Large intestine (tissue), 3 donors: ENCODE data around the gene FCHSD2. TPM values are rescaled to one million over a fixed set of nuclear protein-coding genes. Genes with fewer than 3 reads are reported as not detected.
A peak's percentile ranks its signal among the peaks of the same experiment; 100 is the strongest.

Experiments
- DNase-seq, 2 donors: peaks; one replicate each; pipeline versions ENCODE4 v3.0.0 to v3.0.0-alpha.2; 2013
- H3K27ac ChIP-seq: one replicate; pipeline ENCODE4 v1.5.1; 2013; ENCODE audit warnings: low read length
- H3K27me3 ChIP-seq: 2 replicates; pipeline ENCODE4 v1.6.1; 2013; ENCODE audit warnings: low read length; ENCODE audit not compliant: control insufficient read depth, insufficient read depth
- H3K36me3 ChIP-seq: 2 replicates; pipeline ENCODE4 v1.6.1; 2013; ENCODE audit warnings: low read length; ENCODE audit not compliant: control insufficient read depth, insufficient read depth
- H3K4me1 ChIP-seq: one replicate; pipeline ENCODE4 v1.6.1; 2013; ENCODE audit warnings: low read length; ENCODE audit not compliant: control insufficient read depth, insufficient read depth
- H3K4me3 ChIP-seq: one replicate; pipeline ENCODE4 v1.5.1; 2013; ENCODE audit warnings: low read length
- H3K9me3 ChIP-seq: one replicate; pipeline ENCODE4 v1.6.1; 2013; ENCODE audit warnings: mild to moderate bottlenecking, low read depth, low read length, moderate library complexity; ENCODE audit not compliant: control insufficient read depth
- WGBS: methylation state at CpG from one replicate; pipeline ENCODE4 v1.1.5; 2013; ENCODE audit warnings: low lambda C conversion rate; ENCODE audit not compliant: insufficient coverage; 5-methylcytosine and 5-hydroxymethylcytosine counted together
- polyA plus RNA-seq: library from polyadenylated mRNA; unstranded; fragments of 120-200 nt; gene quantifications from one replicate; pipeline ENCODE4 v1.2.1, GENCODE V29; 2013

FCHSD2 gene
- polyA plus RNA-seq, 1 donor = 23.4 TPM

GRCh38 chr11:72932132-72932570 is 210.0 kb downstream of the FCHSD2 start:
- no peak for DNase-seq
- no peaks in the 10 kb centered on the region for H3K27me3 ChIP-seq
- no peaks in the 10 kb centered on the region for H3K36me3 ChIP-seq
- H3K27ac ChIP-seq = no peak overlapping the region
- no peak overlapping the region for H3K4me3 ChIP-seq
- 100% methylated on average over 1 of the region's 1 CpG for WGBS
- no peaks in the 10 kb centered on the region for H3K4me1 ChIP-seq
- no peaks in the 10 kb centered on the region for H3K9me3 ChIP-seq

GRCh38 chr11:72930008-72930407 is 212.1 kb downstream of the FCHSD2 start:
- Histone ChIP-seq H3K9me3 (no peaks in the 10 kb centered on the region), H3K27ac (no peak overlapping the region), H3K4me3 (no peak overlapping the region), H3K36me3 (no peaks in the 10 kb centered on the region), H3K4me1 (no peaks in the 10 kb centered on the region), H3K27me3 (no peaks in the 10 kb centered on the region)
- DNase-seq = no peak
- WGBS = no CpG with 5 or more reads among the region's 2 CpGs

- H3K36me3 ChIP-seq = no peaks in the 10 kb centered on the region
- WGBS = 80% methylated on average over 1 of the region's 1 CpG
- H3K27me3 ChIP-seq = no peaks in the 10 kb centered on the region
- no peak overlapping the region for H3K27ac ChIP-seq
- no peaks in the 10 kb centered on the region for H3K4me1 ChIP-seq
- no peak for DNase-seq
- no peaks in the 10 kb centered on the region for H3K9me3 ChIP-seq
- no peak overlapping the region for H3K4me3 ChIP-seq
These were observed 212.9 kb downstream of the FCHSD2 start for GRCh38 chr11:72929256-72929655.

- H3K4me1 ChIP-seq = no peaks in the 10 kb centered on the region
These were observed 214.7 kb downstream of the FCHSD2 start for GRCh38 chr11:72927380-72927779.

DNA sequence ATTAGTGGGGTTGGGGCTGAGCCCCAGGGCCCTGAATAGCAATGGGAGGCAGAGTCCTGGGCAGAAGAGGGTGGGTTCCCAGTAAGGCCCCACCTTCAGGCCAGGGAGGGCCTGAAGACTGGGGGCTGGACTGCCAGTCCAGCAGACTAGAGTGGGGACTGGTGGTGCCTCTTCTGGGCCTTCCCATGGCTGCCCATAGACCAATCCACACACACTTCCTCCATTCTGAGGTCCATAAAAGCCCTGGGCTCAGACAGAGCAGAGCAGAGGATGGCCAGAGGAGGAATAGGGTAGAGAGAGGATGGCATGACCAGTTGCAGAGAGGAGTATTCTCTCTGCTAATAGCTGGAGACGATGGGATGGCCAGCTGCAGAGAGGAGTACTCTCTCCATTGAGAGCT is 216.0 kb downstream of the FCHSD2 start:
- Histone ChIP-seq H3K36me3 (peaks cover 5% of the 10 kb centered on the region), H3K27me3 (no peaks in the 10 kb centered on the region), H3K4me3 (no peak overlapping the region), H3K4me1 (no peaks in the 10 kb centered on the region), H3K27ac (no peak overlapping the region), H3K9me3 (no peaks in the 10 kb centered on the region)
- WGBS = no CpG with 5 or more reads among the region's 1 CpG
- DNase-seq = no peak

More at GRCh38 chr11:72927380-72927779, 214.7 kb downstream of the FCHSD2 start:
- Histone ChIP-seq H3K4me3 (no peak overlapping the region), H3K36me3 (no peaks in the 10 kb centered on the region), H3K27ac (no peak overlapping the region), H3K9me3 (no peaks in the 10 kb centered on the region), H3K27me3 (no peaks in the 10 kb centered on the region)
- no peak for DNase-seq

DNA sequence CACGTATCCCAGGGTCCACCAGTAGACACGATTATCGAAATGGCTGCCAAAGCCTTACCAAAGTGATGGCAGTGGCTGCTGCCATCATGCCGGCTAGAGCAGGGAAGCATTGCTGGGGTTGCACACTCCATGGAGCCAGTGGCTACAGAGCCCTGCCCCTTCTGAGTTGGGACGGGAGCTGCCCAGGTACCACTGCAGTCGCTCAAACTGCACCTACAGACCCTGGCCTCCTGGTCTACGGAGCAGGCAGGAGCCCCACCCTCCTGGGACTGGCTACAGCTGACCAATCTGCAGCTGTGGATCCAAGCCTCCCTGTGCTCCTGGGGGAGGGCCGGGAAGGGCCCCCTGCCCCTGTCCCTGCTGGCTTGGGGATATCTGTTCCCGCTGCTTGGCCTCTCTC is 216.5 kb downstream of the FCHSD2 start:
- WGBS = no CpG with 5 or more reads among the region's 9 CpGs
- Histone ChIP-seq H3K27me3 (no peaks in the 10 kb centered on the region), H3K27ac (no peak overlapping the region), H3K36me3 (peaks cover 5% of the 10 kb centered on the region), H3K4me1 (no peaks in the 10 kb centered on the region), H3K9me3 (no peaks in the 10 kb centered on the region), H3K4me3 (no peak overlapping the region)
- DNase-seq = no peak

- no peak overlapping the region for H3K4me3 ChIP-seq
- H3K4me1 ChIP-seq = no peaks in the 10 kb centered on the region
- no peaks in the 10 kb centered on the region for H3K9me3 ChIP-seq
- 100% methylated on average over 1 of the region's 1 CpG for WGBS
- peak in 1 of 2 donors; percentile 13 for DNase-seq
- H3K27ac ChIP-seq = no peak overlapping the region
- H3K36me3 ChIP-seq = peaks cover 5% of the 10 kb centered on the region
- no peaks in the 10 kb centered on the region for H3K27me3 ChIP-seq
These were observed 217.4 kb downstream of the FCHSD2 start for GRCh38 chr11:72924568-72925190.

- Histone ChIP-seq H3K27ac (no peak overlapping the region), H3K9me3 (no peaks in the 10 kb centered on the region), H3K27me3 (no peaks in the 10 kb centered on the region), H3K4me1 (no peaks in the 10 kb centered on the region), H3K4me3 (no peak overlapping the region), H3K36me3 (peaks cover 5% of the 10 kb centered on the region)
- 97% methylated on average over 4 of the region's 5 CpGs for WGBS
- DNase-seq = no peak
These were observed 220.9 kb downstream of the FCHSD2 start for GRCh38 chr11:72921028-72921716.

DNA sequence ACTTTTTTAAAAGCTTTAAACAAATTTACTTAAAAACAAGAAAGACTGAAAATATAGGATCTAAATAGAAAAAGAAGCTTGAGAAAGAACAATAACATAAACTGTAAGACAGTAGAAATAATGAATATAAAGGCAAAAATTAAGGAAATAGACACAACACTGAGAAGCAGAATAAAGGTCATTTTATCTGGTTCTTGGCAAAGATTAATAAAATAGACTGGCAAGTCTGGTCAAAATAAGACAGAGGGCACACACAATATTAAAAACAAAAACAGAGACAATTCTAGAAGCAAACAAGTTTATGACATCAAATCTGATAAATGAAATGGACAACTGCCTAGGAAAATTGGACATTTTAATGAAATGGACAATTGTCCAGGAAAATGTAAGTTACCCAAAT is 222.1 kb downstream of the FCHSD2 start:
- no peak for DNase-seq
- Histone ChIP-seq H3K4me3 (no peak overlapping the region), H3K4me1 (no peaks in the 10 kb centered on the region), H3K27me3 (no peaks in the 10 kb centered on the region), H3K36me3 (peaks cover 5% of the 10 kb centered on the region), H3K27ac (no peak overlapping the region), H3K9me3 (no peaks in the 10 kb centered on the region)

DNA sequence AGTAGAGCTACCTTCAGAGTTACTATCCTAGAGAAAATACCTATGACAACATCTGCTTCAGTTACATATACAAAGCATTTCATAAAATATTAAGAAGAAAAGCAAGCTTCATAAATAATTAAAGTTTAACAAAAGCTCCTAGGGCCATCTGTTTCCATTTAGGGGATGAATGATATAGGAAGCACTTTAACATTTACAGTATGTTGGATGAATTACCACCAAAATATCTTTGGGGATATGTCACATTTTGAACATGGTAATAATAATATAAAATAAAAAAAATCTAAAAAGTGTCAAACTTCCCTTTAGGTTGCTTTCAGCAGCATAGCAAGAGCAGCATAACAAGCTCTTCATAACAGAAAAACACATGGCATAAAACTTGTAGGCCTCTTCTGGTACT is 223.3 kb downstream of the FCHSD2 start:
- peaks cover 5% of the 10 kb centered on the region for H3K36me3 ChIP-seq
- no peaks in the 10 kb centered on the region for H3K4me1 ChIP-seq
- H3K9me3 ChIP-seq = peaks cover 2% of the 10 kb centered on the region
- no peaks in the 10 kb centered on the region for H3K27me3 ChIP-seq
- no peak overlapping the region for H3K27ac ChIP-seq
- DNase-seq = no peak
- no peak overlapping the region for H3K4me3 ChIP-seq

- Histone ChIP-seq H3K9me3 (peaks cover 28% of the 10 kb centered on the region), H3K36me3 (no peaks in the 10 kb centered on the region), H3K4me3 (no peak overlapping the region), H3K27ac (no peak overlapping the region), H3K27me3 (no peaks in the 10 kb centered on the region), H3K4me1 (no peaks in the 10 kb centered on the region)
- no peak for DNase-seq
- 100% methylated on average over 1 of the region's 1 CpG for WGBS
These were observed 229.9 kb downstream of the FCHSD2 start for GRCh38 chr11:72912253-72912652.
